ENCODE data around the gene NPAS4.
A peak's percentile ranks its signal among the peaks of the same experiment; 100 is the strongest.
"Not testable (repeated sequence)": the region's sequence is repeated elsewhere in the genome, so short reads cannot be mapped to it uniquely, and the experiment has no call there.

NPAS4 gene

DNA sequence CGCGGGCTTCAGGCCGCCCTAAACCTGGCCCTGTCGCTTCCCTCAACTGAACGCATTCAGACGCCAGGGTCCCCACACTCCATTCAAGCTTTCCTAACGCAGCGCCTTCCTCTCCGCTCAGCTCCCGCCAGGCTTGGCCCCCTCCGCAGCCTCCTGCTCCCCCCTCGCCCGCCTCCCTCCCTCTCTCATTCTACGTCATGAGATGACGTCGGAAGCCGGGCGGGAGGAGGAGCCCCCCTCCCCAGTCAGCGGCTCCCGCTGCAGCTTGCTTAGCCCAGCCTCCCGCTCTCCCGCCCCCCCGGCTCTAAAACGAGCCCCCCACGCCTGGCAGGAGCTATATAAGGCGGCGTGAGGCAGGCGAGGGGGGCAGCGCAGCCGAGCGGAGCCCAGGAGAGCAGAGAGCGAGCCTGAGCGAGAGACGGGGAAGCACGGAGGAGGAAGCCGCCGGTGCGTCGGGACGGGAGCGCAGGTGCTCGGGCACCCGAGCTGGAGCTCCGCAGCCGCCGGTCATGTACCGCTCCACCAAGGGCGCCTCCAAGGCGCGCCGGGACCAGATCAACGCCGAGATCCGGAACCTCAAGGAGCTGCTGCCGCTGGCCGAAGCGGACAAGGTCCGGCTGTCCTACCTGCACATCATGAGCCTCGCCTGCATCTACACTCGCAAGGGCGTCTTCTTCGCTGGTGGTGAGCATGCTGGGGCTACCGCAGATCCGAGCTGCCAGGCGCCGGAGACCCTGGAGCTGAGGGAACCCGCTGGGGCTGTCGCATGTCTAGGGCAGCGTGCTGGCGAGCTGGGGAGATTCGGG lies at the start of gene NPAS4:
NPAS4 (plus strand) TSS at position 365 of the 806 bp plus-strand sequence; CDS start at position 510, 145 bp downstream.
- DNase-seq (ENCODE audit: low read depth, low spot score), result no peak
- no peak within 1 kb of the TSS for H3K27ac ChIP-seq

DNA sequence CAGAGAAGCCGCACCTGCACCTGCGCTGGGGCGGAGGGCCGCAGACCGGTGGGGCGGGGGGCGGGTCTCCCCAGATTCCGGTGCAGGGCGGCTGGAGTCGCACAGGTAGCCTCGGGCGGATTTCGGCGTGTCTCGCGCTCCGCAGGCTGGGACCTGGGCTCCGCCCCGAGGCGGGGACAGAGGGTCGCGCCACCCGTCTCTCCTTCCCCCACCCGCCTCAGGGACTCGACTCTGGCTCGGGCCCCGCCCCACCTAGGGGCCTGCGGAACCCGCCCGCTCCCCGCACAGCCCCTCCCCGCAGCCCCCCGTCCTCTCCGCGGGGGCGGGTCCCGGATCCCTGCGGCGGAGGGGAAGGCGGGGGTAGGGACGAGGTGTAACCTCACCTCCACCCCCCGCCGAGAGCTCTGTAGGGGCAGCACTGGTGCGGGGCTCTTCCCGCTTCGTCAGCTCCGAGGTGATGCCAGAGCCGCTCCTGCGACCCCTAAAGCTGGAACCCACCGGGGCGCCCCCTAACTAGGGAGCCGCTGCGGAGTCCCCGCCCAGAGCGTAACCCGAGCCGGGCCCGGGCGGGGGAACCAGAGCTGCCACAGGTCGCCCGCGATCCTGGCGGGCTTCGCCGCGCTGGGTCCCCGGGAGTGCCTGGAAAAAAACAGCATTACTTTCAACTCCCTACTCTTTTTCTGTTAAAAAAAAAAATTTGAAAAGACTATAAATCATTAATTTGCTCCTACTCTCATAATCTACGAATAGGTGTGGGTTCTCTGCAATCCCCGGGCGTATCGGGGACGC lies 49.0 kb upstream of the NPAS4 start, which contains the start of gene SLC29A2:
SLC29A2 (minus strand) TSS at position 134 of the 789 bp plus-strand sequence. CDS start 169 bp downstream, outside the sequence.
- peak within 1 kb of the TSS; percentile 43 for H3K27ac ChIP-seq
- DNase-seq (ENCODE audit: low read depth, low spot score), result no peak

DNA sequence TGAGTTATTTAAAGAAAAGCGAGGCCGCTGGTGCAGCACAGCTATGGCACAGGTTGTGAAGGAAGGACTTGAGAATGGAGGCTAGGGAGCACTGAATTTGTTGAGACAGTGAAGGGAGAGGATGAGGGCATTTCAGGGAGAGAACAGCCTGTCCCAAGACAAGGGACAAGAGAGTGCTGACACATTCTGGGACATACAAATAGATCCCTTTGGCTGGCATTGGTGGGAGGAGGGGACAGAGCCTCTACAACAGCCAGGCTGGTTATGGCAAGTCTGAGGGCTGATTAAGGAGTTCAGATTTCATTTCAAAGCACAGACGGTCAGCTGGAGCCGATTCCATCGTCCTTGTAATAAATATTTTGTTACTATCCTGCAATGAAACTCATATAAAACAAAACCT lies 47.6 kb upstream of the NPAS4 start:
- DNase-seq (ENCODE audit: low read depth, low spot score), result no peak

GRCh38 chr11:66373690-66374287 lies 47.0 kb upstream of the NPAS4 start:
- DNase-seq (ENCODE audit: low read depth, low spot score); H3K27ac ChIP-seq: not testable (repeated sequence)

More for the DNA sequence above, 47.6 kb upstream of the NPAS4 start:
- H3K27ac ChIP-seq, result no peak overlapping the region

- DNase-seq (ENCODE audit: low read depth, low spot score); H3K27ac ChIP-seq: not testable (repeated sequence)
Observed at GRCh38 chr11:66380264-66380663, 40.6 kb upstream of the NPAS4 start.

DNA sequence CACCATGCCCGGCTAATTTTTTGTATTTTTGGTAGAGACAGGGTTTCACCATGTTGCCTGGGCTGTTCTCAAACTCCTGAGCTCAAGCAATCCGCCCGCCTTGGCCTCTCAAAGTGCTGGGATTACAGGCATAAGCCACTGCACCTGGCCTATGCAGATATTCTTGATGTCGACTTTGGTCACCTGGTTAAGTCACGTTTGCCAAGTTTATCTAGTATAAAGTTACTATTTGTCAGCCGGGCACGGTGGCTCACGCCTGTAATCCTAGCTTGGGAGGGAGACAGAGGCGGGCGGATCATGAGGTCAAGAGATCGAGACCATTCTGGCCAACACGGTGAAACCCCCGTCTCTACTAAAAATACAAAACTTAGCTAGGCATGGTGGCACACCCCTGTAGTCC lies 36.5 kb upstream of the NPAS4 start:
- H3K27ac ChIP-seq; DNase-seq (ENCODE audit: low read depth, low spot score): not testable (repeated sequence)

GRCh38 chr11:66386171-66387069 lies 34.4 kb upstream of the NPAS4 start:
- DNase-seq (ENCODE audit: low read depth, low spot score), result peak; percentile 12
- no peak overlapping the region for H3K27ac ChIP-seq

DNA sequence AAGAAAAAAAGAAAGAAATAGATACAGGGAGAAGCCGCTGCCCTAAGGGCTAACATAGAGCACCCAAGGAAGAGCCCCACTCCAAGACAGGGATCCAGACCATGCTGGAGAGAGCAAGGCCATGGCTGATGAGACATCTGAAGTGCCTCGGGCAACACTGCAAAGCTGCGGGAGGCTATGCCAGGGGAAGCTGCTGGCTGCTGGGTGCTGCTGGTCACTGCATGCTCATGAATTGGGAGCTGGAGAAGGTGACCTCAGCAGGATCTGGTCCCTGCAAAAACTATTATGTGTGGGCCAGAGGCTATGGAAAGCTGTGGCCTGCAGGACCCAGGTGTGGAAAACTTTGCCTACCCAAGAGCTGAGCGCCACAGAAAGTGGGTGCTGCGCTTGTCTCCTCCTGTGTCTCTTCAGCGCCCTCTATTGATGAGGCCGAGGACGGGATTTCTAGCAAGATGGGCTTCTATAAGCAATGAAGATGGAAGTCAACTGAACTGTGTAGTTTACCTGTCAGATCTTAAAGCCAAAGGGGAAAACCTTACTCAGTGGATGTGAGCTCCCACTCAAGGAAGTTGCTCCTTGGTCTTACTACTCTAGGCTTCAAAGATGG lies 32.0 kb upstream of the NPAS4 start:
- no peak overlapping the region for H3K27ac ChIP-seq
- DNase-seq (ENCODE audit: low read depth, low spot score), result peak; percentile 46

- DNase-seq (ENCODE audit: low read depth, low spot score), result no peak
- no peak overlapping the region for H3K27ac ChIP-seq
Observed at GRCh38 chr11:66391322-66391721, 29.5 kb upstream of the NPAS4 start.

DNA sequence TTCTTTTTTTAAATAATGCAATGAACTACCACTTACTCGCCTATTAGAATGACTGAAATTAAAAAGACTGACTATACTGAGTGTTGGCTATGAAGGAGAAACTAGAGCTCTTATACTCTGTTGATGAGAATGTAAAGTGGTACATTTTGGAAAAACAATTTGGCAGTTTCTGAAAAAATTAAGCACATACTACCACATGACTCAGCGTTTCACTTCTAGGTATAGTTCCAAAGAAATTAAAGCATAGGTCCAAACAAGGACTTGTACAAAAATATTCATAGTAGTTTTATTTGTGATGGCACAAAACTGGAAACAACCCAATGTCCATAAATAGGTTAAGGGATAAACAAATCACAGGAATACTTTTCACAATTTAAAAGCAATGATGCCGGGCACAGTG lies 26.9 kb upstream of the NPAS4 start:
- DNase-seq (ENCODE audit: low read depth, low spot score), result no peak
- no peak overlapping the region for H3K27ac ChIP-seq

GRCh38 chr11:66407651-66408050 lies 13.2 kb upstream of the NPAS4 start:
- no peak for DNase-seq (ENCODE audit: low read depth, low spot score)
- H3K27ac ChIP-seq, result no peak overlapping the region

- H3K27ac ChIP-seq, result no peak overlapping the region
Observed at GRCh38 chr11:66408488-66409214, 12.2 kb upstream of the NPAS4 start.

GRCh38 chr11:66409226-66409625 lies 11.6 kb upstream of the NPAS4 start:
- DNase-seq (ENCODE audit: low read depth, low spot score), result no peak
- H3K27ac ChIP-seq, result no peak overlapping the region

More at GRCh38 chr11:66408488-66409214, 12.2 kb upstream of the NPAS4 start:
- DNase-seq (ENCODE audit: low read depth, low spot score), result no peak

DNA sequence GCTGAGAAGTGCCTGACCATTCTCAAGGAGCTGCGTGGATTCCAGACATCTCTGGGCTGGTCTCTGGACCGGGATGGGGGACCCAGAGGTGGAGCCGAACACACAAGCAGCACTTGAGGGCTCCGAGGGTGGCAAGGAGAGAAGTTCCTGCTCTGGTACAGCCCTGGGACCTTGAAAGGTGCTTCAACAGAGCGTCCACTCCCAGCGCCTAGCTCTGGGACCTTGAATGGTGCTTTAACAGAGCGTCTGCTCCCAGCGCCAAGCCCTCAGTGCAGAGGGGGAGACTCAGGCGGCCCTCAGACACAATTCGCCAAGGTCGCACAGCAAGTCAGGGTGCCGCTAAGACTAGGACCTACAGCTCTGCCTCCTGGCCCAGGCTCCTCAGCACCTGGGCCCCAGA lies 10.6 kb upstream of the NPAS4 start:
- DNase-seq (ENCODE audit: low read depth, low spot score), result no peak
- H3K27ac ChIP-seq, result no peak overlapping the region

DNA sequence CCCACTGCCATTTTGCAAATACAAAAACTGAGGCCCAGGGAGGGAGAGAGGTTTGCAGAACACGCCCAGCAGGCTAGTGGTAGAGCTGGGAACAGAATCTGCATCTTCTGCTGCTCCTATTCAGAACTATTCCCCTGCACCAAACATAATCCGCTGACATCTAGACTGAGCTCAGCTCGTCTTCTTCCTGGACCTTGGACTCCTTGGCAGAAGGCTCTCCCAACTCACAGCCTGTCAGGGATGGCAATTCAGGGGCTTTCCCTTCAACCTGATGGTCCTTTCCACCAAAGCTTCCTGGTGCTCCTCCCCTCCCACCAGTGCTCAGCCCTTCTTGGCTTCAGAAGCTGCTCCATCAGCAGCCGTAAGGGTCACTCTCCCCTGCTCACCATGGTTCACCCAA lies 9.5 kb upstream of the NPAS4 start:
- DNase-seq (ENCODE audit: low read depth, low spot score), result no peak
- no peak overlapping the region for H3K27ac ChIP-seq

DNA sequence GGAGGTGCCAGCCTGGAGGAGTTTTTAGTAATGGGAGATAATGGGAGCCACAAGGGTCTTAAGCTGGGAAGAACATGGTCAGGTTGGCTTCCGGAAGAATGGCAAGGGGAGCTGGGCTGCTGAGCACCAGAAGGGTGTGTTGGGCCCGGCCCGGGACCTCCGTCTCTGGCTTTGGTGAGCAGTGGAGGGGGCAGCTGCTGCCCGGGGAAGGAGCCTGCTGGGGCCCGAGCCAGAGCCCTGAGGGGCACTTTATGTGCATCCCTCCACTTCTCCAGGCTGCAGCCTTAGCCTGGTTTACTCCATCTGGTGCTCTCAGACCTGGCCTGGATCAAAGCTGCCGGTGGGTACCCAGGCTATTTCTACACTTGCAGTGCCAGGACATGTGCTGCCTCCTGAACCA lies 8.7 kb upstream of the NPAS4 start:
- H3K27ac ChIP-seq, result no peak overlapping the region

DNA sequence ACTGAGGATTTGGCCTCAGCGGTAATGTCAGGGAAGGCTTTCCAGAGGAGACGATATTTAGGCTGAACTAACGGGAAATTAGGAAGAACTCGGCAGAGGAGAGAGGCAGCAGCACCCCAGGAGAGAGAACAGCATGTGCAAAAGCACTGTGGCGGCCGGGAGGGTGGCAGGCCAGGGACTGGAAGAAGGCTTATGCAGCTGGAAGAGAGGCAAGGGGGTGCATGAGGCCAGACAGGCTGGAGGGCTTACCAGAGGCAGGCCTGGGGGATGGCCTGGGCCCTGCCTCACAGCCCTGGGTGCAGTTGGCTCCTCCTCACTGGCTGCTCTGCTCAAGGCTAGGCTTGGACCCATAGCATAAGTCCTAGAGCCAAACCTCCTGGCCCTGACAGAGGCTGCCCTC lies 7.7 kb upstream of the NPAS4 start:
- DNase-seq (ENCODE audit: low read depth, low spot score), result no peak
- H3K27ac ChIP-seq, result no peak overlapping the region

More for the DNA sequence above, 8.7 kb upstream of the NPAS4 start:
- no peak for DNase-seq (ENCODE audit: low read depth, low spot score)

- no peak overlapping the region for H3K27ac ChIP-seq
Observed at GRCh38 chr11:66414120-66414934, 6.5 kb upstream of the NPAS4 start.

More at GRCh38 chr11:66414120-66414934, 6.5 kb upstream of the NPAS4 start:
- no peak for DNase-seq (ENCODE audit: low read depth, low spot score)

All from epithelial cell of prostate (primary cell).